ENCODE data around the gene SDK1. TPM values are rescaled to one million over a fixed set of nuclear protein-coding genes. Genes with fewer than 3 reads are reported as not detected.

The SDK1 gene
- total and polyA plus RNA-seq, 11 donors: 2.2 to 5.8 (median 3.4) TPM

DNA sequence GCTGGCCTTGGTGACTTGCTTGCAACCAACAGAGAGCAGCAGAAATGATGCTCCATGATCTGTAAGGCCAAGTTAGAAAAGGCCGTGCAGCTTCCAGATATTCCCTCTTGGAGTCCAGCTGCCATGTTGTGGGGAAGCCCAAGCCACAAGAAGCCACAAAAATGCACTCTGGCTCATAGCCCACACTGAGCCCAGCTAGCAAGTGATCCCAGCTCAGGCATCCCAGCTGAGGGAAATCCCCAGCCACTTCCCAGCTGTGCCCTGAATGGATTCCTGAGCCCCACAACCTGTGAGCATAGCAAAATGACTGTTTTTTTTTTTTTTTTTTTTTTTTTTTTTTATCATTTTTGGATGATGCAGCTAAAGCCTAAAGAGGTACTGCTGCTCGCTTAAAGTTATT is 11.1 kb upstream of the SDK1 start:
- Histone ChIP-seq H3K9me3 (peaks cover 0 to 10% (median 0%) of the 10 kb centered on the region in 12 donors), H3K36me3 (no peaks in the 10 kb centered on the region), H3K4me3 (no peak overlapping the region), H3K27me3 (peaks cover 0 to 15% (median 0%) of the 10 kb centered on the region in 9 donors), H3K4me1 (no peaks in the 10 kb centered on the region), H3K27ac (no peak overlapping the region)
- 75 to 84% (median 82%) methylated on average over 1 to 2 of the region's 2 CpGs for WGBS, 4 donors
- TF ChIP-seq, protein P1, sequence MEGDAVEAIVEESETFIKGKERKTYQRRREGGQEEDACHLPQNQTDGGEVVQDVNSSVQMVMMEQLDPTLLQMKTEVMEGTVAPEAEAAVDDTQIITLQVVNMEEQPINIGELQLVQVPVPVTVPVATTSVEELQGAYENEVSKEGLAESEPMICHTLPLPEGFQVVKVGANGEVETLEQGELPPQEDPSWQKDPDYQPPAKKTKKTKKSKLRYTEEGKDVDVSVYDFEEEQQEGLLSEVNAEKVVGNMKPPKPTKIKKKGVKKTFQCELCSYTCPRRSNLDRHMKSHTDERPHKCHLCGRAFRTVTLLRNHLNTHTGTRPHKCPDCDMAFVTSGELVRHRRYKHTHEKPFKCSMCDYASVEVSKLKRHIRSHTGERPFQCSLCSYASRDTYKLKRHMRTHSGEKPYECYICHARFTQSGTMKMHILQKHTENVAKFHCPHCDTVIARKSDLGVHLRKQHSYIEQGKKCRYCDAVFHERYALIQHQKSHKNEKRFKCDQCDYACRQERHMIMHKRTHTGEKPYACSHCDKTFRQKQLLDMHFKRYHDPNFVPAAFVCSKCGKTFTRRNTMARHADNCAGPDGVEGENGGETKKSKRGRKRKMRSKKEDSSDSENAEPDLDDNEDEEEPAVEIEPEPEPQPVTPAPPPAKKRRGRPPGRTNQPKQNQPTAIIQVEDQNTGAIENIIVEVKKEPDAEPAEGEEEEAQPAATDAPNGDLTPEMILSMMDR (IDR thresholded peaks at IDR 0.05): no peak
- no peak for TF ChIP-seq POLR2A (IDR thresholded peaks at IDR 0.05)
- intact Hi-C loops (cut with DNase I): no loop called here
- DNase-seq (no peak), ATAC-seq (no peak)

DNA sequence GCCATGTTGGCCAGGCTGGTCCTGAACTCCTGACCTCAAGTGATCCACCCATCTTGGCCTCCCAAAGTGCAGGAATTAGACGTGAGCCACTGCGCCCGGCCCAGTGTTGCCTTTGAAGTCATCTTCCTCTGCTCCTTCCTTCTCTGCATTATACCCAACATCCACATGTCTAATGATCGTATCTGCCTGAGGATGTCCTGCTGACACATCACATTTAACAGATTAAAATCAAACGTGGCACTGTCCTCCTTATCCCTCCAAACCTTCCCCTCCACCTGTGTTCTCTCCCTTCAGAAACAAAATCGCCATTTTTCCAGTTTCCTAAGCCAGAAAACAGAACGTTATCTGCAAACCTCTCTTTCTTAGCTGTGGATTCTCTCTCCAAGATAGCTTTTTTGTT is 8.4 kb upstream of the SDK1 start:
- TF ChIP-seq, protein P1 (IDR thresholded peaks at IDR 0.05): no peak
- TF ChIP-seq POLR2A (IDR thresholded peaks at IDR 0.05): no peak
- Histone ChIP-seq H3K4me1 (no peaks in the 10 kb centered on the region), H3K27me3 (peaks cover 0 to 15% (median 0%) of the 10 kb centered on the region in 9 donors), H3K9me3 (peaks cover 0 to 10% (median 0%) of the 10 kb centered on the region in 12 donors), H3K4me3 (no peak overlapping the region), H3K36me3 (no peaks in the 10 kb centered on the region), H3K27ac (no peak overlapping the region)
- WGBS, 4 donors: 71 to 78% (median 75%) methylated on average over 7 of the region's 7 CpGs
- intact Hi-C loops (cut with DNase I): no loop called here
- DNase-seq (no peak), ATAC-seq (no peak)

DNA sequence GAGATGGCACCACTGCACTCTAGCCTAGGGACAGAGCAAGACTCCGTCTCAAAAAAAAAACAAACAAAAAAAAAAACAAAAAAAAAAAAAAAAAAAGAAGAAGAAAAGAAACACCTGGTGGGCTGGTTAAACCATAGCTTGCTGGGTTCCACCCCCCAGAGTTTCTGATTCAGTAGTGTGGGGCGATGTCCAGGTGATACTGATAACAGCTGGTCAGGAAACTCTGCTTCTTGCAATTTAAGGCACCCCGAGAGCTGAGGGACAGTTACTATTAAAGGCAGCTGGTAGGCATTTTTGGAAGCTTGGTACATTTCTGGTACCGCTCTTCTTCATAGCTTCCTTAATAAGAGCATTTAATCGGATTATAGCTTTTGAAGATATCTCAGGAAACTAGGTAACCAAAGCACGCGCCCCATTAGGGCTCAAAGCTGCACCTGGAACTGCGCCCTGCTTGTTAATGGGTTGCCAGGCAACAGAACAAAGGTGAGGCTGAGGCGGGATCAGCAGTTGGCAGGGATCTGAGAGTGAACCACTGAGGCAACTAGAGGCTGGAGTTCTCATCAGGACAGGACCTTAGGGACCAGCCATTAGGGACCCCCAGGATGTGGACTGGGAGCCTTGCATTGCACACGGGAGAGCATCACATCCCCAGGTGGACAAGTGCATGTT is 6.5 kb upstream of the SDK1 start:
- no peak for TF ChIP-seq POLR2A (IDR thresholded peaks at IDR 0.05)
- TF ChIP-seq, protein P1 (IDR thresholded peaks at IDR 0.05): no peak

DNA sequence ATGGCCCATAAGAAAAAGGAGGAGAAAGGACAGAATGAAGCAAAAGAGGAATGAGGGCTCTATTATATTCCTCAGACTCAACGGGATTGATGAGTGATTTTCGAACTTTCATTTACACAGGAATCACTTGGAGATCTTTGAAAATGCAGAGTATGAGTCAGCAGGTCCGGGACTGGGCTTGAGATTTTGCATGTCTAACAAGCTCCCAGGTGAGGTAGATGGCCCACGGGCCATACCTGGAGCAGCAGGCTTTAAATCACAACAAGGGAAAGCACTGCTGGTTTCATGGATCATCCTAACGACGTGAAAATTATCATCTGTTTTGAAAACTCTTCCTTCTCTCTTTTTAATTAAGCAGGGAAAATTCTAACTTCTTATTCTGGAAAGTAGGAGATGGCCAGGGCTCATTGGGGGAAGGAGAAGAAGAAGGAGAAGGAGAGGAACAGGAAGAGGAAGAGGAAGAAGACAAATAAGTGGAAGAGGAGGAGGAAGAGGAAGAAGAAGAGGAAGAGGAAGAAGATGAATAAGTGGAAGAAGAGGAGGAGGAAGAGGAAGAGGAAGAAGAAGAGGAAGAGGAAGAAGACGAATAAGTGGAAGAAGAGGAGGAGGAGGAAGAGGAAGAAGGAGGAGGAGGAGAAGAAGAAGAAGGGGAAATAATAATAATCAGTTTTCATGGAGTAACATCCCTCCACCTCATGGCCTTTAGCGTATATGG is 3.8 kb upstream of the SDK1 start:
- TF ChIP-seq POLR2A (IDR thresholded peaks at IDR 0.05): no peak
- TF ChIP-seq, protein P1 (IDR thresholded peaks at IDR 0.05): no peak
- Histone ChIP-seq H3K27me3 (peaks cover 0 to 22% (median 7%) of the 10 kb centered on the region in 9 donors), H3K27ac (no peak overlapping the region), H3K4me3 (no peak overlapping the region), H3K4me1 (peaks cover 0 to 16% (median 10%) of the 10 kb centered on the region in 12 donors), H3K36me3 (no peaks in the 10 kb centered on the region), H3K9me3 (no peaks in the 10 kb centered on the region)
- no peak for DNase-seq
- WGBS, 4 donors: 76 to 80% (median 78%) methylated on average over 8 of the region's 8 CpGs
- intact Hi-C loops (cut with DNase I): no loop called here
- ATAC-seq: no peak

More for the DNA sequence above, 6.5 kb upstream of the SDK1 start:
- no peak overlapping the region for H3K4me3 ChIP-seq
- H3K4me1 ChIP-seq: no peaks in the 10 kb centered on the region
- peaks cover 0 to 8% (median 0%) of the 10 kb centered on the region in 12 donors for H3K9me3 ChIP-seq
- H3K27ac ChIP-seq: no peak overlapping the region
- intact Hi-C loops (cut with DNase I): no loop called here
- WGBS, 4 donors: 70 to 76% (median 74%) methylated on average over 10 of the region's 10 CpGs
- DNase-seq: no peak
- no peak for ATAC-seq
- H3K36me3 ChIP-seq: no peaks in the 10 kb centered on the region
- H3K27me3 ChIP-seq: peaks cover 0 to 16% (median 0%) of the 10 kb centered on the region in 9 donors
